NK-92 (cell line): ENCODE data around the gene NTN5.
"Not testable (repeated sequence)": the region's sequence is repeated elsewhere in the genome, so short reads cannot be mapped to it uniquely, and the experiment has no call there.

ENCODE experiments used
- DNase-seq: peaks from one replicate; lab custom pipeline; 2025; ENCODE audit not compliant: unreplicated experiment; lab: John Stamatoyannopoulos, UW

NTN5 gene

GRCh38 chr19:48696353-48697010, 23.7 kb upstream of the NTN5 start:
- no peak for DNase-seq

DNA sequence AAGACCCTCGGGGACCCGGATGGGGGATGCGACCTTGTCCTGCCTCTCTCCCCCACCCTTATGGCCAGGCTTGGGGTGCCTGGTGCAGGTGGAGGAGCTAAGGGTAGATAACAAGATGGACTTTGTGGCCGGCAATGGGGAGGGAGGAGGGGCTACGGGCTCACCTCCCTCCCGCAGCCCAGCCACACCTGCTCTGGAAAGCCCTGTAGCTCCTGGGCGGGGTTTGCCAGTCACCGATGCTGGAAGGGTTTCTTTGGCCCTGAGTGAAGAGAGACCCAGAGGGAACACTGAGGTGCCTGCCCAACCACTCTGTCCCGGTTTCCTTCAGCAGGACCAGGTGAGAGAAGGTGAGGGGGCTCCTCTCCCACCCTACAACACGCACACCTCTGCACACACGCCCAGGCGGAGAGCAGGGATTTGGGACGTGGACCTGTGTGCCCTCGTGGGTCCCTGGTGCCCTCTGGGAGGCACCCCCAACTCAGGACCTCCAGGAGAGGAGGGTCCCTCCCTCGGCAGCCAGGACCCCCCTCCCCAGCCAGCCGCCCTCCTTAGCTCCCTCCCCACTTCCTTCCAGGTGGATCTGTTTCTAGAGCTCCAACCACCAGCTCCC, 23.0 kb upstream of the NTN5 start, which contains the start of gene FUT2:
Gene FUT2 (plus strand): TSS at position 229 of the 610 bp plus-strand sequence. CDS start 6,986 bp downstream, outside the sequence.
- DNase-seq: no peak

DNA sequence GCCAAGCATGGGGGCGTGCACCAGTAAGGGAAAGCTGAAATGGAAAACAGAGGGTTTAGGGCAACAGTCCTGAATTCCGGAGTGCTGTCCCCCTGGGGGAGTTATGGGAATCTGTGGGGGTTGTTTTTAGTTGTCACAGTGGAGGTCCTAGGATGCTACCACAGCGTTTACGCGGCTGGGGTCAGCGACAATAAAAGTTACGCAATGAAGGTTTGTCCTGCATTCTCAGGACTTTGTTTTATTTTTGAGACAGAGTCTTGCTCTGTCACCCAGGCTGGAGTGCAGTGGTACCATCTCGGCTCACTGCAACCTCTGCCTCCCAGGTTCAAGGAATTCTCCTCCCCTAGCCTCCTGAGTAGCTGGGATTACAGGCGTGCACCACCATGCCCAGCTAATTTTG, 20.8 kb upstream of the NTN5 start:
- not testable (repeated sequence) for DNase-seq

DNA sequence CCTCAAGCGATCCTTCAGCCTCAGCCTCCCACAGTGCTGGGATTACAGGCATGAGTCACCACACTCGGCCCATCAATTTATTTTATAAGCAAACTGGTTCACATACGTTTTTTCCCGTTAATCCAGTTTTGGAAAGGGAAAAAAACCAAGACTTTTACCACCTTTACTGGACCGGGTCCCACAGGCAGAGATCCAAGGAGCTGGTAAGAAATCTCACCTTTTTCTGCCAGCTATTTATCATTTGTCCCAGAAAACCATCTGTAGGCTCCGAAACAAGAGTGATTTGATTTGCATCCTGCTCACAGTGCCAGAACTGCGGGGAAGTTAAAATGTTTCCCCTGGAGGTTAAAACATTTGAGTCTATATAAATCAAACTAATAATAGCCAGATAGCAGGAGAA, 16.6 kb upstream of the NTN5 start:
- no peak for DNase-seq

- DNase-seq: no peak
Observed at GRCh38 chr19:48687776-48688175, 15.0 kb upstream of the NTN5 start.

DNA sequence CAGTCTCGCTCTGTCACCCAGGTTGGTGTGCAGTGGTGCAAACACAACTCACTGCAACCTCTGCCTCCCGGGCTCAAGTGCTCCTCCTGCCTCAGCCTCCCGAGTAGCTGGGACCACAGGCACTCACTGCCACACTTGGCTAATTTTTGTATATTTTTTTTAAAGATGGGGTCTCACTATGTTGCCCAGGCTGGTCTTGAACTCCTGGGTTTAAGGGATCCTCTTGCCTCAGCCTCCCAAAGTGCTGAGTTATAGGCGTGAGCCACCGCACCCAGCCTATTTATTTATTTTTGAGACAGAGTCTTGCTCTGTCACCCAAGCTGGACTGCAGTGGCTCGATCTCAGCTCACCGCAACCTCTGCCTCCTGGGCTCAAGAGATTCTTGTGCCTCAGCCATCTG, 13.8 kb upstream of the NTN5 start:
- not testable (repeated sequence) for DNase-seq

DNA sequence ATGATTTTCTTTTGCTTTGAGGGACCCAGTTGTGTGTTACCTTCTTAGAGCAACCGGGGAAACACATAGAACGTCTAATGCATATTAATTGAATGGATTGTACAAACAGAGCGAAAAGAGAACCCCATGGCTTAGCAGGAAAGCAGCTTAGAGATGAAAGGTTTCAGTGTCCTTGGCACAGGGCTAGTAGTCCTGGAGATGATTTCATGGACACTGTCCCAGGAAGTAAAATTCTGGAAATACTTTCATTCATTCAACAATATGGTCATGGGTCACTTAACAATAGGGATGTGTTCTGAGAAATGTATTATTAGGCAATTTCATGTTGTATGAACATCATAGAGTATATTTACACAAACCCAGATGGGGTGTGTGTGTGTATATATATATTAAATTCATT, 13.3 kb upstream of the NTN5 start:
- DNase-seq: no peak

DNA sequence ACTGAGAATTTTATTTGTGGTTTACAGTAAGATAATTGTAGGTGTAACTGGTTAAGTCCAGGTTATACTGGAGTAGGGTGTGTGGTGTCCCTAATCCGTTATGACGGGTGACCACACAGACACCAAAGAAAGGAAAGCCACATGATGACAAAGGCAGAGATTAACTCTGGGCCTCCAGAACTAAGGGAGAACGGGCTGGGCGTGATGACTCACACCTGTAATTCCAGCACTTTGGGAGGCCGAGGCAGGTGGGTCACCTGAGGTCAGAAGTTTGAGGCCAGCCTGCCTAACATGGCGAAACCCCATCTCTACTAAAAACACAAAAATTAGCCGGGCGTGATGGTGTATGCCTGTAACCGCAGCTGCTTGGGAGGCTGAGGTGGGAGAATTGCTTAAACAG, 12.8 kb upstream of the NTN5 start:
- no peak for DNase-seq

- no peak for DNase-seq
Observed at GRCh38 chr19:48683349-48683748, 10.5 kb upstream of the NTN5 start.

DNA sequence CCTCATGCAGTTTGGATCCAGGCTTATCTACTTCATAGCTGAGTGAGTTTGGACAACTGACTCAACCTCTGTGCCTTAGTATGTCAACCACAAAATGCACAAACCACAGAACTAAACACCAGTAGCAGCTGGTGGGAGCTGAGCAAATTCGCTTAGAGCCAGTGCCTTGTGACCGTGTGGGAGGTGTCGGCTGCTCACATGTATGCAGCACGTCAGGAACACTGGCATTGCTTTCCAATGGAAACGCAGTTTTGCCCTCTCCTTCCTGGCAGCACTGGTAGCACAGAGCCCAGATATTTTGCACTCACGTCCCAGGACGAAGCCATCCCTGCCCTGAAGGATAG, 8.3 kb upstream of the NTN5 start:
- DNase-seq: no peak

DNA sequence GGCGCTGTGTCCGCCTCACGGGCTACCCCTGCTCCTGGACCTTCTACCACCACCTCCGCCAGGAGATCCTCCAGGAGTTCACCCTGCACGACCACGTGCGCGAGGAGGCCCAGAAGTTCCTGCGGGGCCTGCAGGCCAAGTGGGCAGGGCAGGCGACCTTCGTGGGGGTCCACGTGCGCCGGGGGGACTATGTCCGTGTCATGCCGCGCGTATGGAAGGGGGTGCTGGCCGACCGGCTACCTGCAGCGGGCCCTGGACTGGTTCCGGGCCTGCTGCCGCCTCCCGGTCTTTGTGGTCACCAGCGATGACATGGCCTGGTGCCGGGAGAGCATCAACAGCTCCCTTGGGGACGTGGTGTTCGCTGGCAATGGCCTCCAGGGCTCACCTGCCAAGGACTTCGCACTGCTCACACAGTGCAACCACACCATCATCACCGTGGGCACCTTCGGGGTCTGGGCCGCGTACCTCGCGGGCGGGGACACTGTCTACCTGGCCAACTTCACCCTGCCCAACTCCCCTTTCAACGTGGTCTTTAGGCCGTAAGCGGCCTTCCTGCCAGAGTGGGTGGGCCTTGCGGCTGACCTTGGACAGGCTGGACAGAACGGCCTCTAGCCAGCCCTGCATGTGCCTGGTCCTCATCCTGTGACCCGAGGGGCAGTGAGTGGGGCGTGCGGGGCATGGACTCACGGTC, 7.8 kb upstream of the NTN5 start:
- no peak for DNase-seq

DNA sequence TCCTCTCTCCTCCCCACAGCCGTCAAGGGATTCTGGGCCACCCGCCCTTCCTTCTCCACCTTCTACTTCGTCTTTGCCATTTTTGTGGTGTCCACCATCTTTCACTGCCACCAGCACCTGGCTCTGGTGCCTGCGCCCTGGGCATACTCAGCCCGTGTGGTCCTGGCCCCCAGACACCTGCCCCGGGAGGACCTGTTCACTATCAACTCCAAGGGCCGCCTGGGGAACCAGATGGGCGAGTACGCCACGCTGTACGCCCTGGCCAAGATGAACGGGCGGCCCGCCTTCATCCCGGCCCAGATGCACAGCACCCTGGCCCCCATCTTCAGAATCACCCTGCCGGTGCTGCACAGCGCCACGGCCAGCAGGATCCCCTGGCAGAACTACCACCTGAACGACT, 7.2 kb upstream of the NTN5 start:
- DNase-seq: not testable (repeated sequence)

DNA sequence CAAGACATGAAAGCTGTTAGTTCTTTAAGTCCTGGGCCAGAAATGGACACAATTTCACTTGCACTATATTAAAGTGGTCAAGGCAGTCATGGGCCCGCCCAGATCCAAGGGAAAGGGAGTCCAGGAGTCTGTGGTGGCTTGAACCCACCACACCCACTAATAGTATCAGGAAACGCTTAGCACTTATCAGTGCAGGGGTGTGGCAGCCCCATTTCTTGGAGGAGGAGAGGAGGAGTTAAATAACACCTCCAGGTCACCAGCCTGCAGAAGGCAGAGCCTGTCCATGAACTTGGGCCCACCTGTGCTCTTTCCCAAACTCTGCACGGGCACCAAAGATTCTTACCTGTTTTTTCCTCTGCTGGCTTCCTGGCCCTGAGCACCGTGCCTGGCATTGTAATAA, 5.4 kb upstream of the NTN5 start:
- DNase-seq: no peak

DNA sequence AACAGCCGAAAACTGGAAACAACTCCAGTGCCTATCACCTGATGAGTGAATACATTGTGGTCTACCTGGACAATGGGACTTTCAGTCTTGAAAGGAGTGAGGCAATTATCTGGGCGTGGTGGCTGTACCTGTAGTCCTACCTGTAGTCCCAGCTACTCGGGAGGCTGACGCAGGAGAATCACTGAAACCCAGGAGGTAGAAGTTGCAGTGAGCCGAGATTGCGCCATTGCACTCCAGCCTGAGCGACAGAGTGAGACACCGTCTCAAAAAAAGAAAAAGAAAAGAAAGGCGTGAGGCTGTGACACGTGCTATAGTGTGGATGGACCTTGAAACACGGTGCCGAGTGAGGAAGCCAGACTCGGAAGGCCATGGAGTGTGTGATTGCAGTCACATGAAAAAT, 4.1 kb upstream of the NTN5 start:
- DNase-seq: no peak

DNA sequence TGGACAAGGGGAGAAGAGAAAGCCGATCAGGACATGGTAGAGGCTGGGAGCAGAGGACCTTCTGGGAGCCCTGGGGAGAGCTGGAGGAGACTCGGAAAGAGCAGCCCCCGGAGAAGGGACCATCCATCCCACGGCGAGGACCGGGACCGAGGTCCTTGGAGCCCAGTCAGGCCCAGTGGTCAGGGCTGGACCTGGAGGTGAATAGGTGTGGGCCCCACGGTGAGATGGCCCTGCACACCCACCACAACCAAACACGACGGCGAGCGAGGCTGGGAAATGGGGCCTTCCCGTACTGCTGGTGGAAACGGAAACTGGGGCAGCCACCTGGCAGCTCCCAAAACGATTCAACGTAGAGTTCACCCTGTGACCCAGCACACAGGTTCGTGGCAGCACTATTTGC, 3.7 kb upstream of the NTN5 start:
- DNase-seq: no peak

DNA sequence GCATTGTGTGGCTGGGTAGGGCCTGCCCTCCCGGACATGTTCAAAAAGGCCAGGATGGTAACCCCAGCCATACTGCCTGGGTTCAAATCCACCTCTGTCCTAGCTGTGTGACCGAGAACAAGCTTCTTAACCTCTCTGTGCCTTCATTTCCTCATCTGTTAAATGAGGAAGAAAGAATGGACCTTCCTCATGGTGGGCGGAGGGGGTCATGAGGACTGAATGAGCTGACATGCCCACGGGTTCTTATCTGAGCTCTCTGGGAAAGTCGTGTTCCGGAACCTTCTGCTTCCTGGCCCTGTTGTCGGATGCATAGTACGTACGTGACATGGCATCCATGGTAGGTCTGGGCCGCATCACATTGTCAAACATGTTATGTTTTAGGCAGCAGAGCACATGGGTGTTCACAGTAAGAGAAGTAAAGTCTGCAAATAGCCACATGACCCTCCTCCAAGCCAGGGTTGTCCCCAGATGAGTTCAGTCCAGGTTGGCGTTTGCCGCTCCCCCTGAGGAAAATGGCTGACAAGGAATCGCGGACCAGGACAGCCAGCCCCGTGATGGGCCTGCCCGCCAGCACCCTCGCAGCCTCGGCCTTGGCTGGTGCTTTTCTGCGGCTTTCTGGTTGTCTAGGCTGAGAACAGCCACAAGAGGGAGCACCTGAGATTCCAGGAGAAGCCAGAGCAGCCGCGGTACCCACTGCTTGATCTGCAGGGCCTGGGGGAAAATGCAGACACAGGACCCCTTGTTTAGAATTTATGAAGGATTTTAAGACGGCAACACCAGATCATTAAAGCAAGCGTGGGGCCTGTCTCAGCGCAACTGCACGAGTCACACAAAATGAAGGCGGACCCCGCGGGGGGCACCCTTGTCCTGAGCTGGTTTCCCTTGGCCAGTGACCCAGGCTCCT, 2.4 kb upstream of the NTN5 start:
- no peak for DNase-seq

DNA sequence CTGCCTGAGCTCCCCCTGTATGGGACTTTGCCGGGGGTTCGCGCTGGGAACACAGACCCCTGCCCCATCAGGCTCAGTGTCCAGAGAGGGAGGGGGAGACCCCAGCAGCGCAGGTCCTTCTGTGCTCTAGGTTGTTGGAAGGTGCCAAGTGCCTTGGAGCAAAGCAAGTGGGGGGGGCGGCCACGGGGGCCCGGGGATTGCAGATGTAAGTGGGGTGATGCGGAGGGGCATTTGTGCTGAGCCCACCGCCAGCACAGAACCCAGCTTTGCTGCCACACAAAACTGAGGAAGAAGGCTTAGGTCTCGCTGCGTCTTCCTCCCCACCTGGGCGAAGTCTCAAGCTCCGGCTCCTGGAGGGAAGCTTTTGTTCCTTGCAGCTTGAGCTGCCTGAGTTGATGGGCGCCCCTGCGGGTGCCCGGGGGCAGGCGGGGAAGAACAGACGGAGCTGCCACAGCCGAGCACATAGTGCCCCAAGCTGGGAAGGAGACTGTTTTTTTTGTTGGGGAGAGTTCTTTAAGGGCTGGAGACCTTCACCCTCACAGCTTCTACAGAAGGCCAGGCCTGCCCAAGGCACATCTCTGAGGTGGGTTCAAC, 1.5 kb upstream of the NTN5 start:
- no peak for DNase-seq

DNA sequence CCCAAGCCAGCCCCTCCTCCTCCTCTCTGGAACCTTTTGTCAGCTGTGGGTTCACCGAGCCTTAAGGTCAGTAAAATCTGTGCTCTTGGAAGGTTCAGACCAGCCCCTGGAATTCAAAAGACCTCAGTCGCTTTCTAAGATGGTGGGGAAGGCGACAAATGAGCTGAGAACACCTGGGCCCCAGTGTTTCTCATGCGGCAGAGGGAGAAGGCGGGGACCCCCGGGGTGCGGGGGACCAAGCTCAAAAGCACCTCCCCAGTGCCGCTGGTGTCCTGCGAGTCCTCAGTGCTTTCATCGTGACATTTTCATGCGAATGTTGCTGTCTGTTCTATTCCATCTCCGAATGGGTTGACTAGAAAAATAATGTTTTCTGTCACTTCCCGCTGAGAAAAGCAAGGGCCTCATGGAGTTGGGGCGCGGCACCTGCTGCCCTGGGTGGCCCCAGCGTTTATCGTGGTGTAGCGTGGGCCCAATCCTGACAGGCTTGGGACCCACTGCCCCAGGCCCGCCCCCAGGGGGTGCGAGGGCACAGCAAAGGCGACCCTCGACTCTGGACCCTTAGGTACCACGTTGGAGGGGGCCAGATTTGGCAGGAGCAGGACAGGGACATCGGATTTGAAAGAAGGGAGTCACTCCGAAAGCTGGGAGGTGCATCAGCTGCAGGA, 751 bp upstream of the NTN5 start:
- no peak for DNase-seq

DNA sequence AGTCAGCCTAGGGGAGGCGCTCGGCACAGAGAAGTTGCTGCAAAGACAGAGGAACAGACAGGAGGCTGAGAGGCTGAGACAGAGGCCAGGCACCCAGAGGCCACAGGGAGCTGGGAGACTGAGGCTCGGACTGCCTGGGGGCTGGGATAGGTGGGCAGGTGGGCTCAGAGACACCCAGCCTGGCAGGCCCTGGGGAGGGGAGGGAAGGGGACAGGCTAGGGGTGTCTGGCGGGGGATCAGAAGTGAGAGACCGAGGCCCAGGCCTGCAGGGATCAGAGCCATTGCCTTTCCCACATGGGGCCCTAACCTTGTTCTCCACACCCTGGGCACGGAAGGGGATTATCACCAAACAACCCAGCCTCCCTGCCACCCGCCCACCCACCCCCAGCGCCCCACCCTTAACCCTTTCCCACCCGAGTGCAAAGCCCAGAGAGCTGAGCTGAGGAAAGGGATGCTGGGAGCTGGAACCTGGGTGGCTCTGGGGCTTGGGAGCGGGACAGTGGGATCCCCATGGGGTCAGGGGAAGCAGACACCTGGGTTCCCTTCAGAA, 1.3 kb downstream of the NTN5 start:
- DNase-seq: no peak

- no peak for DNase-seq
Observed at GRCh38 chr19:48670699-48671445, 1.9 kb downstream of the NTN5 start.
